Measurements from ENCODE around the gene CAMK2A. TPM values are rescaled to one million over a fixed set of nuclear protein-coding genes. Genes with fewer than 3 reads are reported as not detected.

CAMK2A gene
- total and polyA plus RNA-seq, 2 of the 4 experiments (the other 2 are of a cell fraction), result 0.18 to 0.19 TPM

- Histone ChIP-seq H3K56ac (ENCODE audit: extremely low read depth, insufficient read depth, low read length) (no peak overlapping the region), H2AK5ac (ENCODE audit: low read depth, low read length) (no peak overlapping the region), H2BK120ac (ENCODE audit: low read depth, low read length) (no peak overlapping the region), H3K36me3 (ENCODE audit: control insufficient read depth, insufficient read depth, low read length) (no peaks in the 10 kb centered on the region), H4K5ac (ENCODE audit: low read depth, low read length) (no peak overlapping the region), H3K27ac (ENCODE audit: insufficient read depth, low read length) (no peak overlapping the region), H3K79me1 (ENCODE audit: low read depth in 1 of 2, low read length in 2 of 2) (no peaks in the 10 kb centered on the region), H3K4ac (ENCODE audit: low read depth, low read length) (no peak overlapping the region), H2BK20ac (ENCODE audit: low read depth, low read length) (no peak overlapping the region), H3K9me1 (ENCODE audit: insufficient read depth, low read length) (no peaks in the 10 kb centered on the region), H4K8ac (ENCODE audit: low read depth in 2 of 2, low read length in 2 of 2) (no peak overlapping the region), H3K23ac (ENCODE audit: low read depth, low read length) (no peak overlapping the region), H3K18ac (ENCODE audit: low read depth, low read length) (no peak overlapping the region), H2BK15ac (ENCODE audit: low read depth, low read length) (no peak overlapping the region), H4K91ac (ENCODE audit: insufficient read depth, low read depth, low read length) (no peak overlapping the region), H2BK5ac (ENCODE audit: low read depth, low read length, poor library complexity, severe bottlenecking) (no peak overlapping the region), H3K4me1 (ENCODE audit: control insufficient read depth, insufficient read depth, low read length) (no peaks in the 10 kb centered on the region), H4K20me1 (ENCODE audit: insufficient read depth, low read length) (no peaks in the 10 kb centered on the region), H3K14ac (replicated peaks; ENCODE audit: low read depth, low read length) (no peak overlapping the region), H3K4me2 (ENCODE audit: low read depth, low read length) (no peak overlapping the region), H3K9ac (ENCODE audit: low read depth, low read length) (no peak overlapping the region), H2AFZ (replicated peaks; ENCODE audit: low read length, poor library complexity) (no peak overlapping the region), H3K27me3 (ENCODE audit: control insufficient read depth, insufficient read depth, low read length) (peaks cover 9% of the 10 kb centered on the region), H3K4me3 (ENCODE audit: insufficient read depth, low read depth, low read length) (no peak overlapping the region), H2AK9ac (replicated peaks; ENCODE audit: low read depth, low read length, poor library complexity) (peak overlapping the region; percentile 50), H3K9me3 (ENCODE audit: control insufficient read depth, insufficient read depth, low read length) (no peaks in the 10 kb centered on the region)
- intact Hi-C loops (cut with micrococcal nuclease) (no loop called here), in situ Hi-C loops (cut with MboI; ENCODE audit: low sequenced_read_pairs) (no loop called here), dilution Hi-C loops (cut with HindIII; ENCODE audit: low sequenced_read_pairs, unreplicated experiment) (no loop called here)
- ChIA-PET POLR2A (ENCODE audit: unreplicated experiment) (no interaction called here), CTCF (no interaction called here)
- WGBS, 2 experiments (ENCODE audit: extremely low coverage in 2 of 2, insufficient read length in 1 of 2), result 92% methylated on average over 4 of the region's 10 CpGs; no CpG with 5 or more reads in 1 of the 2 experiments
- ATAC-seq (ENCODE audit: low read depth) (no peak), DNase-seq (no peak)
- BruUV-seq (replicated peaks), result no TSS peak
- TF ChIP-seq, protein P1, sequence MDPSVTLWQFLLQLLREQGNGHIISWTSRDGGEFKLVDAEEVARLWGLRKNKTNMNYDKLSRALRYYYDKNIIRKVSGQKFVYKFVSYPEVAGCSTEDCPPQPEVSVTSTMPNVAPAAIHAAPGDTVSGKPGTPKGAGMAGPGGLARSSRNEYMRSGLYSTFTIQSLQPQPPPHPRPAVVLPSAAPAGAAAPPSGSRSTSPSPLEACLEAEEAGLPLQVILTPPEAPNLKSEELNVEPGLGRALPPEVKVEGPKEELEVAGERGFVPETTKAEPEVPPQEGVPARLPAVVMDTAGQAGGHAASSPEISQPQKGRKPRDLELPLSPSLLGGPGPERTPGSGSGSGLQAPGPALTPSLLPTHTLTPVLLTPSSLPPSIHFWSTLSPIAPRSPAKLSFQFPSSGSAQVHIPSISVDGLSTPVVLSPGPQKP (IDR thresholded peaks at IDR 0.05; ENCODE audit: borderline replicate concordance, low read depth, low read length), result no peak
- no peak for TF ChIP-seq MAFK (IDR thresholded peaks at IDR 0.05; ENCODE audit: low read depth, low read length)
- no peak for TF ChIP-seq CHD1 (IDR thresholded peaks at IDR 0.05; ENCODE audit: low read depth, low read length)
- TF ChIP-seq RFX5 (IDR thresholded peaks at IDR 0.05; ENCODE audit: low read depth, low read length), result no peak
- no peak for TF ChIP-seq MXI1 (IDR thresholded peaks at IDR 0.05; ENCODE audit: borderline replicate concordance, low read depth, low read length)
- TF ChIP-seq POLR2A (IDR thresholded peaks at IDR 0.05; ENCODE audit: low read depth, low read length), result no peak
- no peak for TF ChIP-seq NFE2L2 (IDR thresholded peaks at IDR 0.05; ENCODE audit: low read depth, low read length)
- TF ChIP-seq CTCF (conservative IDR thresholded peaks at IDR 0.05; ENCODE audit: low read depth, low read length), result no peak
- TF ChIP-seq MAZ (IDR thresholded peaks at IDR 0.05; ENCODE audit: borderline replicate concordance, low read depth, low read length), result no peak
- TF ChIP-seq CEBPB (IDR thresholded peaks at IDR 0.05; ENCODE audit: low read depth, low read length), result no peak
- no peak for TF ChIP-seq FOS (IDR thresholded peaks at IDR 0.05; ENCODE audit: low read depth, low read length)
- TF ChIP-seq, protein P2, sequence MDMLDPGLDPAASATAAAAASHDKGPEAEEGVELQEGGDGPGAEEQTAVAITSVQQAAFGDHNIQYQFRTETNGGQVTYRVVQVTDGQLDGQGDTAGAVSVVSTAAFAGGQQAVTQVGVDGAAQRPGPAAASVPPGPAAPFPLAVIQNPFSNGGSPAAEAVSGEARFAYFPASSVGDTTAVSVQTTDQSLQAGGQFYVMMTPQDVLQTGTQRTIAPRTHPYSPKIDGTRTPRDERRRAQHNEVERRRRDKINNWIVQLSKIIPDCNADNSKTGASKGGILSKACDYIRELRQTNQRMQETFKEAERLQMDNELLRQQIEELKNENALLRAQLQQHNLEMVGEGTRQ (IDR thresholded peaks at IDR 0.05; ENCODE audit: low read depth, low read length), result no peak
- TF ChIP-seq SMC3 (IDR thresholded peaks at IDR 0.05; ENCODE audit: low read depth, low read length), result no peak
- no peak for TF ChIP-seq BHLHE40 (IDR thresholded peaks at IDR 0.05; ENCODE audit: low read depth, low read length)
- no peak for TF ChIP-seq RCOR1 (IDR thresholded peaks at IDR 0.05; ENCODE audit: insufficient replicate concordance, low read length)
- TF ChIP-seq RAD21 (IDR thresholded peaks at IDR 0.05; ENCODE audit: low read length), result no peak
Measured at GRCh38 chr5:150238646-150239045, 50.9 kb downstream of the CAMK2A start.

Data from IMR-90 (cell line).